Measurements from ENCODE around the gene EFCAB12.
"Not testable (repeated sequence)": the region's sequence is repeated elsewhere in the genome, so short reads cannot be mapped to it uniquely, and the experiment has no call there.

The EFCAB12 gene

DNA sequence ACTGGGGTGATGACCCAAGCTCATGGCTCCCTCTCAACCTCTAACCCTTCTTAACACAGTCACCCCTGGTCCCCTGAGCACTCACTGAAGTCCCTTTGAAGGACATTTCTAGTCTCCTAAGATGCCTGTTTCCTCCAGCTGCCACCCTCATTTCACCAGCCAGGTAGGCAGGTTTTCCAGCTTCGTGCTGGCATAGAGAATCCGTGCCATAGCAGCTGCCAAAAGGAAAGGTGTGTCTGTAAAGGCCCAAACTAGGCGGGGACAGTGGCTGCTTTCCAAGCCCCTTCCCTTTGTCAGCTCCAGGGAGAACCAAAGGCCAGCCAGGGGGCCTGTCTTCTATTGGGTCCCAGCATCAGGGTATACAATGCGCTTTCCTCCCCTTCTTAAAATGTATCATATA, 36.9 kb downstream of the EFCAB12 start:
- DNase-seq: not testable (repeated sequence)

DNA sequence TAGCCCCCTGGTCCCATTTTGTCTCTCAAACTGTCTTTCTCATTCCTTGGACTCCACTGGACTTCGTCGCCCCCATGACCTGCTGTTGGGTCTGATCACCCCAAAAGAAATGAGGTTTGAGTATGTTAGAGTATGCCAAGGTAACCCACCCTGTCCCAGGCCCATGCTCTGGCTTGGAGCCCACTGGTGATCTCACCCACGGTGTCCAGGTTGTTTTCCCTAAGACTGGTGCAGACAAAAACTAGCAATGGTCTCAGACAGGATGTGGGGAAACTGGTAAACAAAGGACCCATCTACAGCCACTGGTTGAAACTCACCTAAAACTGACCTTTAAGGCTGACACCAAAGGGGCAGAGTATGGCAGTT, 38.9 kb downstream of the EFCAB12 start:
- DNase-seq: no peak

- DNase-seq: not testable (repeated sequence)
Observed at GRCh38 chr3:129388791-129389571, 39.5 kb downstream of the EFCAB12 start.

GRCh38 chr3:129387487-129387886, 40.9 kb downstream of the EFCAB12 start:
- DNase-seq: no peak

DNA sequence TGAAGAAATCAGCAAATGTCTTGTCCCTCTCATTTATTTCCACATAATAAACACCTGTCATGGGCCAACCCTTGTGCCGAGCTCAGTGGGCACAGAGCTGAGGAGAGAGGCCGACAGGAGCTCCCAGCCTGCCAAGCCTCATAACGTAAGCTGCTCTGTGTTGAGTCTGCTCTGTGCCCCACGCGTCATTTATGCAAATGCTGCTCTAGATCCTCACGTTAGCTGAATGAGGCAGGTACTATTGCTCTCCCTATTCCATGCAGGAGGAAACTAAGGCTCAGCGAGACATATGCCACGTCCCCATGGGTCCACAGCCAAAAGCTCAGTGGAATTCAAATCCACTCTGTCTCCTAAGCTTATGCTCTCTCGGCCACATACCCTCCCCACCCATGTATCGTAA, 41.5 kb downstream of the EFCAB12 start:
- no peak for DNase-seq

- DNase-seq: not testable (repeated sequence)
Observed at GRCh38 chr3:129385507-129385906, 42.9 kb downstream of the EFCAB12 start.

- DNase-seq: no peak
Observed at GRCh38 chr3:129384594-129385323, 43.7 kb downstream of the EFCAB12 start.

DNA sequence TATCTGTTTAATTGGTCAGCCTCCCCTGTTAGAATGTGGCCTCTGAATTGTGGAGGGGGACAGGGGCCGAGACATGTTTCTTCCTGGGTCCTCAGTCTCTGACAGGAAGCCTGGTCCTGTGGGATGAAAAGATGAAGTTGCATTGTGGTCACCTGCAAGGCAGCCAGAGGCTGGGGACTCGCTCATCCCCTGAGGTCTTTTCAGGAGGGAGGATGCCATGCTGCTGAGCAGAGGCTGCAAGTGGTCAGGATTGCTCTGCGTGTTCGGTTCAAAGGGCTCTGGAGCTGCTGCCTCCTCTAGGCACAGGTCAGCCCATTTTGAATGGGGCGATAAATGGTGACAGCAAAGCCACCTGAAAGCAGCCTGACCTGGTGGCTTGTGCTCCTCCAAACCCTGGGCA, 44.3 kb downstream of the EFCAB12 start:
- not testable (repeated sequence) for DNase-seq

GRCh38 chr3:129383292-129383860, 45.1 kb downstream of the EFCAB12 start:
- DNase-seq: peak; percentile 59

- no peak for DNase-seq
Observed at GRCh38 chr3:129382366-129382765, 46.1 kb downstream of the EFCAB12 start.

DNA sequence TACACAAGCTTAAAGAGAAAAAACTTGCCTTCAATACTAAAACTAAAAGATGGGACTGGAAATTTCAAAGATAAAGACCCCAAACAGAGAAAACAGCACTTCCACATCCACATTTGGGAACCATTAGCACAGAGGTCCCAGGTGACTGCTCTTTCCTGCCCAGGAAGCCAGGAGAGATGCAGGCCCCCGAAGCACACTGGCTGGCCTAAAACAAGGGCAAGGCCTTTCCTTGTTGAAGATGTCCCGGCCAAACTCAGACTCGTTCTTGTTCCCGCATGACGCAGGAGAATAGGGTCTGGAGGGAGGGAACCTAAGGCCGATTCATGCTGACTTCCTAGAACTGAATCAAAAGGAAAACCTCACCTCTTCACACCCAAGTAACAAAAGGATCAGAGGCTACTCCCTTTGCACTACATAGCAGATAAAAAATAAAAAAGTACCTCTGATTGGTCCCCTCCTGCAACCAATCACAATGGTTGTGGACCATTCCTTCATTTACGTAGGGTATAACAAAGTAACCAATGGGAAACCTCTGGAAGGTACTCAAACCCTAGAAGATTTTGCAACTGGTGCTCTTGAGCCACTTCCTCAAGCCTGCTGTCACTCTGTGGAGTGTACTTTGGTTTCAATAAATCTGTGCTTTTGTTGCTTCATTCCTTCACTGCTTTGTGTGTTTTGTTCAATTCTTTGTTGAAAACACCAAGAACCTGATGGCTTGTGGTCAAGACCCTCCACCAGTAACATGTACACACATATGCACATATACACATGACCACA, 48.7 kb downstream of the EFCAB12 start:
- no peak for DNase-seq

GRCh38 chr3:129378949-129379348, 49.5 kb downstream of the EFCAB12 start:
- DNase-seq: no peak

DNA sequence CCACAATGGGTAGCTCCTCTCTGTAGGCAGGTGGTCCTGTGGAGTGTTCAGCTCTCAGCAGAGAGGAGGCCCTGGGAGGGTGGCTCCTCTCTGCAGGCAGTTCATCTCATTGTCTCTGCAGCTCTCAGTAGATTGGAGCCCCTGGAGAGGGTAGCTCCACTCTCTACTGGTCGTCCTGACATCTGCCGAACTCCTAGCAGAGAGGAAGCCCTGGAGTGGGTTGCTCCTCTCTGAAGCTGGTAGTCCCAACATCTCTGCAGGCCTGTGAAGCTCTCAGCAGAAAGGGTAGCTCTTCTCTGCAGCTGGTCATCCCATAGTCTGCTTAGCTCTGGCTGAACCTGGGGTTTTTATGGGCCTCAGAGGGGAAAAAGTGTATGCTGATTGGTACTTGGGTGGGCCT, 50.8 kb downstream of the EFCAB12 start:
- no peak for DNase-seq

DNA sequence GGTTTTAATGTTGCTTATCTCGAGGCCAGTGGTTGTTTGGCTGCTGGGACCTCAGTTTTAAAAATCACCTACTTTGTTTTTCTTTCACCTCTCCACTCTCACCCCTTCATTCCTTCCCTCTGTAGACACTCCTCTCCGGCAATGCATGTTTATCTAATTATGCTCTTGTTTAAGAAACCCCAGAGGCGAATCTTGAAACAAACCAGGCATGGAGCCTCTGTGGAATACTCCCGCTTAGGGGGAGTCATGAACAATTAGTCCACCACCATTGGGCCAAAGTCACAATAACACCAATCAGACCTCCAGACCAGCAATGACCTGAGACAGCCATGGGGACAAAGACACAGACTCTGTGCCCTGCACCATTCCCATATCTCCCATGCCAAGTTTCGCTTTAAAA, 53.3 kb downstream of the EFCAB12 start:
- no peak for DNase-seq

- no peak for DNase-seq
Observed at GRCh38 chr3:129371041-129371826, 57.2 kb downstream of the EFCAB12 start.

- DNase-seq: no peak
Observed at GRCh38 chr3:129370248-129370964, 58.0 kb downstream of the EFCAB12 start.

DNA sequence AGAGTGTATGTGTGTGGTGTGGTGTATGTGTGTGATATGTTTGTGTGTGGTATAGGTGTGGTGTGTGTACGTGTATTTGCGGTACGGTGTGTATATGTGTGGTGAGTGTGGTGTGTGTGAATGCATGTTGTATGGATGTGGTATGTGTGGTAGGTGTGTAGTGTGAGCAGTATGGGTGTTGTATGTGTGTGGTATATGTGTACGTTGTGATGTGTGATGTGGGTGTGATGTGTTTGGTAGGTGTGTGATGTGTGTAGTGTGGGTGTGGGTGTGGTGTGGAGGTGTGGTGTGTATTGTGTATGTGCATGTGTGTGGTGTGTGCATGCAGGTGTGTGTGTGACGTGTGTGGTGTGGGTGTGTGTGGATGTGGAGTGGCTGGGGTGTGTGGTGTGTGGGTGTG, 58.7 kb downstream of the EFCAB12 start:
- no peak for DNase-seq

DNA sequence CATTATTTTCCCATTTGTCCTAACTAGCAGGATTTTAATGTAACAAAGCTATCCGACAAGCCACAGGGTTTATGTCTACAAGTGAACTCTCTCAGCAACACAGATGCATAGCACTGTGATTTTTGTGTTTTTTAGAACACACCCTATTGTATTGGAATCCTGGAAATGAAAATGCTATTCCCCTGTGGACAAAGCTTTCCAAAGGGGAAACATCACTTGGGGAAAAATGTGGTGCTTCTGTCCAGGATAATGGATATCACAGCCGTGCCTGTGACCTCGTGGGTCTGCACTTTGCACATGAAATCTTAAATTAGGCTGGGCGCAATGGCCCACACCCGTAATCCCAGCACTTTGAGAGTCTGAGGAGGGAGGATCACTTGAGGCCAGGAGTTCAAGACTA, 60.6 kb downstream of the EFCAB12 start:
- DNase-seq: no peak

DNA sequence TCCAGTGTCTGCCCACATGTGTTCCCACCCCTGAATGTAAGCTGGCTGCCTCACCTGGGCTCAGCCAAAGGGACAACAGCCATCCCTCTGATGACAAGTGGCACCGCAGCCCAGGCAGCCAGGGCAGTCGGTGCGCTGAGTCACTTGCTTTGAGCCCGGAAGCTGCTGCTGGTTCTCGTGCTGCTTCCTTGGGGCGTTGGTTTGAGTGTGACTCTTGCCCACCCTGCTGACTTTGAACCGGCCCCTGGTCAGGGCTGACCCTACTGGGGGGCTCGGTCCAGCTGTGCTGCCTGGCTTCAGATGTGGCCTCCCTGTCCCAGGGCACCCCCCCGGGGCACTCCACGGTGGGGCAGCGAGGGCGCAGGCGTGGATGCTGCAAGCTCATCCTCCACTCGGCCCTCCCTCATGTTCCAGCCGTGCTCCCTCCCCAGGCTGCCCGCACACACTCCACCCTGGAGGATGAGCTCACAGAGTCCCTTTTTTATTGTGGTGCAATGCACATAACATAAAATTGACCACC, 62.1 kb downstream of the EFCAB12 start:
- no peak for DNase-seq

DNA sequence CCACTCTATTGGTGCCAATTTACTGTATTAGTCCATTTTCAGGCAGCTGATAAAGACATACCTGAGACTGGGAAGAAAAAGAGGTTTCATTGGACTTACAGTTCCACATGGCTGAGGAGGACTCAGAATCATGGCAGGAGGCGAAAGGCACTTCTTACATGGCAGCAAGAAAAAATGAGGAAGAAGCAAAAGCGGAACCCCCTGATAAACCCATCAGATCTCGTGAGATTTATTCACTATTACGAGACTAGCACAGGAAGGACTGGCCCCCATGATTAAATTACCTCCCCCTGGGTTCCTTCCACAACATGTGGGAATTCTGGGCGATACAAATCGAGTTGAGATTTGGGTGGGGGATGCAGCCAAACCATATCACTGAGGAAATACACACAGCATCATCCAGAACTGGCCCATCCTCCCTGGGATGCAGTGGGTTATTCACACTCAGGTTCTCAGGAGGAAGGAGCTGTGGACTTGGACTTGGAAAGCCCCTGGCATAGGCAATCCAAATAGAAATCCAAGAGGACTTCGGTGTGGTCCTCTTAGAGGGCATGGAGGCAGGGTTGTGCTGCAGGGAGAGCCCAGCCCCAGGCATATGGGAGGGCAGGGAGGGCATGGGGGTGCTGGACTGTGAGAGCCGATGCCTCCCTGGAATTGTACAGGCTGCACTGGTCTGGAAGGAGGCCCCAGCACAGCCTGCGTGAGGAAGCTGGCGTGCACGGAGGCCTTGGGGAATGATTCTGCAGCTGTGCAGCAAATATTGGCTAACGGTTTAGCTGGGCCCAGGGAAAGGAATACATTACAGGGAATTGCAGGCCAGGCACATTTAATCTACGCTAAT, 62.9 kb downstream of the EFCAB12 start:
- DNase-seq: no peak

DNA sequence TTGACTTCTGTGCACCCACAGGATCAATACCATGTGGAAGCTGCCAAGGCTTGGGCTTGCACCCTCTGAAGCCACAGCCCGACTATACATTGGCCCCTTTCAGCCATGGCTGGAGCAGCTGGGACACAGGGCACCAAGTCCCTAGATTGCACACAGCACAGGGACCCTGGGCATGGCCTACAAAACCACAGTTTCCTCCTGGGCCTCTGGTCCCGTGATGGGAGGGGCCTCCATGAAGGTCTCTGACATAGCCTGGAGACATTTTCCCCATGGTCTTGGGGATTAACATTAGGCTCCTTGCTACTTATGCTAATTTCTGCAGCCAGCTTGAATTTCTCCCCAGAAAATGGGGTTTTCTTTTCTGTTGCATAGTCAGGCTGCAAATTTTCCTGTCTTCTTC, 63.6 kb downstream of the EFCAB12 start:
- DNase-seq: not testable (repeated sequence)
